Measurements from ENCODE around the gene MAB21L3. TPM values are rescaled to one million over a fixed set of nuclear protein-coding genes. Genes with fewer than 3 reads are reported as not detected.

MAB21L3 gene
- total RNA-seq, 1 experiment from 2014 or later: not detected

- Histone ChIP-seq H3K56ac (ENCODE audit: insufficient read length, low read depth, low read length) (no peak overlapping the region), H3K23ac (ENCODE audit: insufficient read length, low read depth, low read length) (no peak overlapping the region), H2BK120ac (ENCODE audit: low read depth, low read length, poor library complexity, severe bottlenecking) (no peak overlapping the region), H2AFZ (ENCODE audit: low read length) (no peak overlapping the region), H3K27me3 (ENCODE audit: insufficient read depth, low read length) (no peaks in the 10 kb centered on the region), H3K4me1 (ENCODE audit: insufficient read depth, low read length) (no peaks in the 10 kb centered on the region), H3K27ac (ENCODE audit: insufficient read length, low read depth, low read length) (no peak overlapping the region), H3K4ac (ENCODE audit: low read depth, low read length) (no peak overlapping the region), H2AK5ac (ENCODE audit: insufficient read length, low read length) (no peak overlapping the region), H4K91ac (ENCODE audit: insufficient read length, low read depth, low read length) (no peak overlapping the region), H2BK15ac (ENCODE audit: low read depth, low read length) (no peak overlapping the region), H2BK20ac (ENCODE audit: low read depth, low read length, poor library complexity, severe bottlenecking) (no peak overlapping the region), H3K4me2 (ENCODE audit: insufficient read depth, insufficient read length, low read length) (no peak overlapping the region), H3K14ac (ENCODE audit: insufficient read depth, low read length) (no peak overlapping the region), H3K9me3 (ENCODE audit: control insufficient read depth, low read depth, low read length) (no peaks in the 10 kb centered on the region), H4K5ac (ENCODE audit: insufficient read length, low read depth, low read length) (no peak overlapping the region), H2BK5ac (ENCODE audit: insufficient read length, low read length) (no peak overlapping the region), H4K20me1 (ENCODE audit: control insufficient read depth, insufficient read depth, insufficient read length) (no peaks in the 10 kb centered on the region), H3K79me2 (ENCODE audit: insufficient read depth, low read length) (no peaks in the 10 kb centered on the region), H3K9ac (ENCODE audit: extremely low read depth, insufficient read length, low read length) (no peak overlapping the region), H3K23me2 (ENCODE audit: insufficient read length, low read depth, low read length, poor library complexity, severe bottlenecking) (peaks cover under 1% of the 10 kb centered on the region), H2BK12ac (ENCODE audit: insufficient read length, low read depth, low read length) (no peak overlapping the region), H4K8ac (replicated peaks; ENCODE audit: insufficient read length, low read depth, low read length) (no peak overlapping the region), H3T11ph (ENCODE audit: low read length) (no peak overlapping the region), H3K79me1 (ENCODE audit: insufficient read depth, low read depth, low read length, poor library complexity, severe bottlenecking) (no peaks in the 10 kb centered on the region), H3K18ac (ENCODE audit: insufficient read length, low read depth, low read length) (no peak overlapping the region)
- Mint-ChIP-seq H3K36me3 (ENCODE audit: insufficient read depth in 1 of 3, low read depth in 3 of 3) (peaks cover 2 to 28% (median 16%) of the 10 kb centered on the region in 3 experiments; a peak in 6 of 7 replicates), H3K27ac (no peak overlapping the region), H3K27me3 (ENCODE audit: low read depth) (peaks cover 11% of the 10 kb centered on the region), H3K4me1 (peaks cover 8 to 10% of the 10 kb centered on the region in 2 experiments), H3K4me3 (no peak overlapping the region), H3K9me3 (peaks cover 26 to 28% of the 10 kb centered on the region in 2 experiments)
- WGBS (ENCODE audit: extremely low coverage, insufficient read length, low lambda C conversion rate): no CpG with 5 or more reads among the region's 3 CpGs
- TF ChIP-seq, protein P1, sequence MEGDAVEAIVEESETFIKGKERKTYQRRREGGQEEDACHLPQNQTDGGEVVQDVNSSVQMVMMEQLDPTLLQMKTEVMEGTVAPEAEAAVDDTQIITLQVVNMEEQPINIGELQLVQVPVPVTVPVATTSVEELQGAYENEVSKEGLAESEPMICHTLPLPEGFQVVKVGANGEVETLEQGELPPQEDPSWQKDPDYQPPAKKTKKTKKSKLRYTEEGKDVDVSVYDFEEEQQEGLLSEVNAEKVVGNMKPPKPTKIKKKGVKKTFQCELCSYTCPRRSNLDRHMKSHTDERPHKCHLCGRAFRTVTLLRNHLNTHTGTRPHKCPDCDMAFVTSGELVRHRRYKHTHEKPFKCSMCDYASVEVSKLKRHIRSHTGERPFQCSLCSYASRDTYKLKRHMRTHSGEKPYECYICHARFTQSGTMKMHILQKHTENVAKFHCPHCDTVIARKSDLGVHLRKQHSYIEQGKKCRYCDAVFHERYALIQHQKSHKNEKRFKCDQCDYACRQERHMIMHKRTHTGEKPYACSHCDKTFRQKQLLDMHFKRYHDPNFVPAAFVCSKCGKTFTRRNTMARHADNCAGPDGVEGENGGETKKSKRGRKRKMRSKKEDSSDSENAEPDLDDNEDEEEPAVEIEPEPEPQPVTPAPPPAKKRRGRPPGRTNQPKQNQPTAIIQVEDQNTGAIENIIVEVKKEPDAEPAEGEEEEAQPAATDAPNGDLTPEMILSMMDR (conservative IDR thresholded peaks at IDR 0.05): no peak
- no peak for DNase-seq
Observed at GRCh38 chr1:116147114-116147510, 35.9 kb downstream of the MAB21L3 start.
